Left colon (tissue), 2 donors: ENCODE data around the gene PHLPP1. TPM values are rescaled to one million over a fixed set of nuclear protein-coding genes. Genes with fewer than 3 reads are reported as not detected.

Experiments
- ATAC-seq: fragments of 200-7000 bp; cut with Tn5 transposase; one replicate; pipeline ENCODE4 v1.9.1; 2020; ENCODE audit warnings: mild to moderate bottlenecking, moderate library complexity
- DNase-seq, 2 donors: peaks; one replicate each; pipeline ENCODE4 v3.0.0-alpha.2; 2020
- intact Hi-C, 2 donors: fragments of 100-400 bp; cut with DNase I in 1 of 2; cut with micrococcal nuclease in 1 of 2; formaldehyde crosslinking; loops; one replicate each; pipeline versions ENCODE4 v1.11.2 to v1.14.0; 2022; cut with DNase I, micrococcal nuclease
- total RNA-seq, 2 donors: library from RNA; stranded (reverse); fragmentation: NEBNext Ultra II Directional; extraction: Animal tissue kit (Norgen Biotek cat#: 25700); gene quantifications; one replicate each; pipeline ENCODE4 v1.2.1, GENCODE V29; 2021
- donor health status: DM: no; HTN: no; CAD: no.
- donor health status: DM: yes; HTN: yes; CAD: no.

PHLPP1 gene
- total RNA-seq, 2 donors from 2014 or later: 21.4 to 22.9 TPM

DNA sequence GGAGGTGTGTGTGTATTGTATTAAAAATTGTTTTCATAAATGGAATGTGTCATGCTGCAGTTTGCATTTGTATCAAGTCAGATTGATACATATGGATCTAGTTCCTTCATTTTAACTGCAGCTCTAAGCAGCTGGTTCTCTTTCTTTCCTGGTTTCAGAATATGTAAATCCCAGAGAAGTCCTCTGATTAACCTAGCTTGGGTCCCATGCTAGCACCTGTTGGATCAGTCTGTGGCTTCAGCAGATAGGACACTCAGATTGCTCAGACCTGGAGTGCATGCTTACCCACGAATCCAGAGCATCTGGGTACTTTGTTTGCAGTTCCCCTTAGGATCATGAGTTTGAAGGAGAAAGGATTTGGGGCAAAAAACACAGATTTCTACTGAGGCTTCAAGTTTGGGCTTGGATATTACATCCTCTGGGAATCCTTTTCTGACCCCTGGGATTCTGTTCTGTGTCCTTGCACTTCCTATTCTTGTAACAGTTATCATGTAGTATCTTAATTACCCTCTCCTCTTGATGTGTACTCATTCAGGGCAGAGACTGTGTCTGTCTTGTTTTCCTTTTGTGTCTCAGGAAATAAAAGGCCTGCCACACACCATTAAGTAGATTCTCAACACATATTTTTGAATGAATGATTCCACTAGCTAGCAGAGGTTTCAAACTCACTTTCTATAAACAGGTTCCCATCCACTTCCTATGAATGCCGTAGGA is 142.1 kb downstream of the PHLPP1 start:
- no peak for ATAC-seq
- intact Hi-C loops: no loop called here
- no peak for DNase-seq

- no peak for ATAC-seq
- no peak for DNase-seq
- intact Hi-C loops: no loop called here
These were observed 144.7 kb downstream of the PHLPP1 start for GRCh38 chr18:62860062-62860461.

DNA sequence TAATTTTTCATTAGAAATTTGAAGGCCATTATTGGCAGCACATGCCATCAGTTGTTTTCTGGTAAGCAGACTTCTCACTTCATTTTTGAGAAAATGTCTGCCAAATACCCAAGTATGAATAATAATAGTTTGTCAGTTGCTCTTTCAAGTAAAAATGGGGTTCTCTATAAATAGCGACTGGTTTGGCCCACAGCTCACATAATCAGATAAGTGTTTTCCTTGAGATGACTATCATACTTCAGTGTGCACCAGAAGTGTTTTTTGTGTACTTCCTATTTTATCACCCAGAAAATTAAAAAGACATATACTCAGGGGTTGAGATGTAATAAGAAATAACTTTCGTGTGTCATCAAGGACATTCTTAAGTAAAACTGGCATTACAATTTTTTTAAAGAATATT is 147.1 kb downstream of the PHLPP1 start:
- ATAC-seq (no peak), DNase-seq (no peak)
- intact Hi-C loops: no loop called here

GRCh38 chr18:62863579-62864001 is 148.2 kb downstream of the PHLPP1 start:
- intact Hi-C loops: no loop called here
- DNase-seq (no peak), ATAC-seq (no peak)

DNA sequence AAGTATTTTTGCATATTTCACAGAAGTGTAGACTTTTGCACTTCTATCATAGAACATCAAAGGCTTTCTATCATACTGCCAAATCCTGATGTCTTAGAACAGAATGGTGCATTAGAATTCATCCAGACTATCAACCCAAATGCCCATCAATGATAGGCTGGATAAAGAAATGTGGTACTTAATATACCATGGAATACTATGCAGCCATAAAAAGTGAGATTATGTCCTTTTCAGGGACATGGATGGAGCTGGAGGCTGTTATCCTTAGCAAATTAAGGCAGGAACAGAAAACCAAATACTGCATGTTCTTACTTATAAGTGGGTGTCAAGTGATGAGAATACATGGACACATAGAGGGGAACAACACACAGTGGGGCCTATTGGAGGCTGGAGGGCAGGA is 150.2 kb downstream of the PHLPP1 start:
- DNase-seq (no peak), ATAC-seq (no peak)
- intact Hi-C loops: no loop called here

- ATAC-seq (no peak), DNase-seq (no peak)
- intact Hi-C loops: no loop called here
These were observed 152.2 kb downstream of the PHLPP1 start for GRCh38 chr18:62867534-62867933.

DNA sequence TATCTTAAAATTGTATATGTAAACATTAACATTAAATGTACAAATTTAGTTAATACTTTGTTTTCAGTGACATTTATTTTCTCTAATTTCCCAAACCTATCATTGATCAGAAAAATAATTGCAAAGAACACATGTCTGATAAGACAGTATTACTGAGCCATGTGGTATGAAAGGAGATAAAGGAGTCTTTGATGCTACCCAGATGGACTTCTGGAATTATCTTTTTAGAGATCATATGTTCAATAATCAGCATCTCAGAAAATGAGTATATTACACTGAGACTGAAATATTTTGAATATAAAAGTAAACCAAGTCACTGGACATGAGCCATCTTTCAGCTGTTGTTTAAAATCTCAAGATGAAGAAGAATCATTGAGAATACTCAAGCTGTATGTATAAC is 153.3 kb downstream of the PHLPP1 start:
- intact Hi-C loops: no loop called here
- ATAC-seq (no peak), DNase-seq (no peak)

GRCh38 chr18:62870643-62871042 is 155.3 kb downstream of the PHLPP1 start:
- intact Hi-C loops: no loop called here
- ATAC-seq: no peak
- DNase-seq: no peak

- intact Hi-C loops: no loop called here
- DNase-seq: no peak
- ATAC-seq: no peak
These were observed 160.0 kb downstream of the PHLPP1 start for GRCh38 chr18:62875323-62875722.

DNA sequence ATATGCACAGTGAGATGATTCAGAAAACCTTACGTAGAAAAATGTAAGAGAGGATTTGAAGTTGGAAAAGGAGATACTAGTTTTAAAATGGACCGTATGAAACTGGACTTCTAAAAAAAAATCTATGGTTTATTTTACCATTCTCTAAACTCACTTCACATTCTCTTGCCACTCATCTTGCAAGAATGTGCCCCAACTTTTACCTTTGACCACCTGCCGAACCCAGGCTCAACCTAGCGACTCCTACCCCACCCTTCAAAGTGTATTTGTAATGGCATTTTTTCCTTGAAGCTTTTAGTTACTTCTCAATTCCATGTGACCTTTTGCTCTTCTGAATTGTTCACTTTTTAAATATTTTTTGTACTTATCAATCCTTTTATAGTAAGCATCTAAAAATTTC is 160.8 kb downstream of the PHLPP1 start:
- DNase-seq: no peak
- ATAC-seq: no peak
- intact Hi-C loops: no loop called here

GRCh38 chr18:62876828-62877227 is 161.5 kb downstream of the PHLPP1 start:
- intact Hi-C loops: no loop called here
- DNase-seq: no peak
- ATAC-seq: no peak

DNA sequence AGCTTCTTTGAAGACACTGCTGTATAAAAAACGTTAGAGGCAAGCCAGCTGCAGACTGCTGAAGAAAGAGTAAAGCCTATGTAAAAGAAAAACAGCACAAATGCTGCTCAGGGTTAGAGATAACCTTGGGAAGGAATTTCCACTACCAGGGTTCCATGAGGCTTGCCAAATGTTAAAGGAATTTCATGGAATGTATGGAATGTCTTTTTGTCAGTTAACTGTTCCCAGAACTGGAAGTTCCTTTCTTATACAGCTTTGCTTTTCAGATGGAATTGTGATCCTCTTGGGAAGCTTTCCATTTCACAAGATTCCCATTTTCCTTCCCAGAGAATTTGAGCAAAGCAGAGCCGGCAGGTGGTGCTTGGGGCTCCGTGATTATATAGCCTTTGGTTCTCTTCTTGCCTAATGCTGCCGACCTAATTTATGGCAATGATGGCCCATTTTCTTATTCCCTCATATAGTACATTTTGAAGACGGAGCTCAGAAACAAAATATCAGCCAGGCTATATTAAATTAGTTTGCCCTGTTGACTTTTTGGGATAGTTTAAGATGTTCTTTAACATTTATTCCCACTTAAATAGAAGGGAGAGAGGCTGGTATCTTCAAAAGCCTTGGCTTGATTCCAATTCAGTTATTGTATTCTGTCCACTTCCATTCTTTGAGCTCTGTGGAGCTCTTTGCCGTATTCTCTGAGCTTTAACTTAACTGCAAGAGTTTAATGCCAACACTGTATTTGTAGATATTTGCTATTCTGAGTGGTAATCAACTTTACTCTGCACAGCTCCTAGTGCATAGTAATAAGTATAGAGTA is 162.3 kb downstream of the PHLPP1 start:
- intact Hi-C loops: no loop called here
- ATAC-seq (no peak), DNase-seq (no peak)

- DNase-seq: no peak
- intact Hi-C loops: no loop called here
- ATAC-seq: no peak
These were observed 163.0 kb downstream of the PHLPP1 start for GRCh38 chr18:62878305-62878704.

- ATAC-seq (no peak), DNase-seq (no peak)
- intact Hi-C loops: no loop called here
These were observed 164.7 kb downstream of the PHLPP1 start for GRCh38 chr18:62880034-62880433.

DNA sequence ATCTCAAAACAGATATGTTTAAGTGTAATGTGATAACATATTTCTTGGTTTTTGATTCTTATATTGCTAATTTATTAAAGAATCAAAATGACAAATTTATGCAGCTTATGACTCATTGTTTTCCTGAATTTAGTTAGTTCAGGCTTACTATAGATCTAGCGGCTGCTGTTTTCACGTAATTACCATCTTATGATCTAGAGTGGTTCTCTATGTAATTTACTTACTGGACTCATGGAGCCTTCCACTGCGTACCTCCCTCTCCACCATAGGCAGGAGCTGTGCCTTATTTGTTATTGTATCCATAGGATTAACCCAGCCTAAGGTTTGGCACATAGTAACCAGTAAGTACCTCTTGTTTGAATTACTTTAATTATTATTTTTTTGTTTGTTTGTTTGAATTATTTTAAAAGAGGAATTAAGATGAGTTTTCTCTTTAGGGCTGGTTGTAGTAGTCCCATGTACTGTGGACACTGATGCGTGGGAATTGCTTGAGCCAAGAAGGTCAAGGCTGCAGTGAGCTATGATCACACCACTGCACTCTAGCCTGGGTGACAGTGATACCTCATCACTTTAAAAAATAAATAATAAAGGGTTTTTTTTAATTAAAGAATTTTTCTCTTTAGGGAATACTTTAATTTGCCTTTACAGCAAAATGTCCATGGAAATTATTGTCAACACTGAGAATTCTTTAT is 165.5 kb downstream of the PHLPP1 start:
- no peak for DNase-seq
- intact Hi-C loops: no loop called here
- ATAC-seq: no peak

DNA sequence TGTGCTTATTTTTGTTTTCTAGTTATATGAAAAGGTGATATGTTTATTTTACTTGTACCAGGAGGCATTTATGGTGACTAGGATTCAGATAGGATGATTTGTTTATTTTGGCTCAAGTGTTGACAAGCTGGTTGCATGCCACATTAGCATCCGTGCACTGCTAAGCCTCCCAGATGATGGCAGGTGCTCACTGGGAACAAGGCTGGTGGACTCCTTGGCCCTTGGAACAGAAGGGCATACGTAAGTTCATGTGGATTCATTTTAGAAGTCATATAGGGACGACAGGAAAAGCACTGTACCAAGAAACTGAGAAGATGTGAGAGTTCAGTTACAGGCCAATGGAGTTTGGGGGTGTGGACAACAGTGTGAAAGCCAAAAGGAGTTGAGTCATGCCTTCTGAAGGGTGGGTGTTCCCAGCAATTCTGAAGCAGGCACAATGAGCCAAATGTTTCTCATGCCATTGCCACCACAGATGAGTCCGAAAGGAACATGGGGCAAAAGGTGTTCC is 166.2 kb downstream of the PHLPP1 start:
- DNase-seq (no peak), ATAC-seq (no peak)
- intact Hi-C loops: no loop called here

- DNase-seq (no peak), ATAC-seq (no peak)
- intact Hi-C loops: no loop called here
These were observed 168.8 kb downstream of the PHLPP1 start for GRCh38 chr18:62883937-62884735.

DNA sequence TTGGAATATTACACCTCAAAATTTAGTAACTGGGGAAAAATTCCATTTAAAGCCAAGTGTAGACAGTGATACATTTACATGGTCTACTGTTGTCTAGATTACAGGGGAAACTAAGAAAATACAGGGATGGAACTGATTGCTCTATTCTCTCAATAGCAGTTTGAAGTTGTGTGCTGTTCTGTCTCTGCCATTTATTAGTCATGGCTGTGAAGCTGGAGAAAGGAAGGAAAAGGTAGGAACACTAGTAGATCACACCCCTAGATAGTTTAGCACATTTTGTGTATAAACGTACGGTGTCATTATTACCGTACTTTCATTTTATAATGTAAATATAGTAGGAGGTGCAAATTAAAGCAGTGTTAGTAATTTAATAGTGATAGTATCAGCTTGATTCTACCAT is 170.5 kb downstream of the PHLPP1 start:
- ATAC-seq (no peak), DNase-seq (no peak)
- intact Hi-C loops: no loop called here
